Testis (tissue), 3 donors: ENCODE results near the gene SIRT6. TPM values are rescaled to one million over a fixed set of nuclear protein-coding genes. Genes with fewer than 3 reads are reported as not detected.
A peak's percentile ranks its signal among the peaks of the same experiment; 100 is the strongest.

Experiments
- DNase-seq: peaks from one replicate; pipeline ENCODE4 v3.0.0-alpha.2; 2019
- H3K27ac ChIP-seq, 2 donors: fragments of 200-600 bp; sonication (generic); one replicate each; pipeline ENCODE4 v1.5.1; 2019
- H3K27me3 ChIP-seq: fragments of 200-600 bp; sonication (generic); one replicate; pipeline ENCODE4 v1.5.1; 2019
- H3K36me3 ChIP-seq: fragments of 200-600 bp; sonication (generic); one replicate; pipeline ENCODE4 v1.5.1; 2017; ENCODE audit warnings: low read depth; ENCODE audit errors: missing control alignments
- H3K4me1 ChIP-seq: fragments of 200-600 bp; sonication (generic); one replicate; pipeline ENCODE4 v1.5.1; 2019
- H3K4me3 ChIP-seq, 2 donors: fragments of 200-600 bp; sonication (generic); one replicate each; pipeline ENCODE4 v1.5.1; 2017 to 2019
- H3K9me3 ChIP-seq: fragments of 200-600 bp; sonication (generic); one replicate; pipeline ENCODE4 v1.5.1; 2017
- CTCF ChIP-seq, 3 experiments: fragments of 450-650 bp in 2 of 3; fragments of 200-600 bp in 1 of 3; sonication (generic) in 1 of 3; IDR thresholded peaks; one replicate each; pipeline ENCODE4 v1.5.1; 2016 to 2019; ENCODE audit warnings: antibody characterized with exemption in 3 of 3, mild to moderate bottlenecking in 2 of 3, moderate library complexity in 1 of 3
- POLR2A ChIP-seq: fragments of 450-650 bp; IDR thresholded peaks from one replicate; pipeline ENCODE4 v1.6.1; 2017; ENCODE audit warnings: antibody characterized with exemption, mild to moderate bottlenecking, moderate library complexity
- WGBS, 2 donors: methylation state at CpG; one replicate each; pipeline ENCODE4 v1.1.5; 2018; 5-methylcytosine and 5-hydroxymethylcytosine counted together
- intact Hi-C: fragments of 100-400 bp; cut with DNase I; formaldehyde crosslinking; loops from one replicate; pipeline ENCODE4 v1.15.1; 2023; ENCODE audit warnings: low total_unique reads
- polyA plus RNA-seq: library from polyadenylated mRNA; stranded (reverse); fragments of 350-450 nt; fragmentation: Illumina TruSeq; extraction: RNeasy Lipid Tissue Mini Kit (QIAGEN cat#74804); gene quantifications from one replicate; pipeline ENCODE4 v1.2.3, GENCODE V29; 2014; ENCODE audit warnings: low read depth, low replicate concordance; ENCODE audit not compliant: insufficient read depth
- total RNA-seq, 2 donors: library from RNA; depleted of rRNA; stranded (reverse); fragments of >200 nt; gene quantifications; one replicate each; pipeline ENCODE4 v1.2.3, GENCODE V29; 2016

The SIRT6 gene
- total and polyA plus RNA-seq, 3 donors from 2014 or later: 14.7 to 29.2 (median 22.0) TPM

- H3K36me3 ChIP-seq: no peaks in the 10 kb centered on the region
- WGBS, 2 donors: 78 to 88% methylated on average over 5 of the region's 5 CpGs
- no peaks in the 10 kb centered on the region for H3K4me1 ChIP-seq
- TF ChIP-seq POLR2A (no peak), CTCF (IDR thresholded peaks at IDR 0.05) (no peak)
- H3K9me3 ChIP-seq: no peaks in the 10 kb centered on the region
- no peak overlapping the region for H3K27ac ChIP-seq
- DNase-seq: no peak
- no peak overlapping the region for H3K4me3 ChIP-seq
- intact Hi-C loops: no loop called here
- no peaks in the 10 kb centered on the region for H3K27me3 ChIP-seq
Measured at GRCh38 chr19:4189641-4190040, 7.3 kb upstream of the SIRT6 start.

- H3K4me1 ChIP-seq: no peaks in the 10 kb centered on the region
- intact Hi-C loops: no loop called here
- DNase-seq: no peak
- H3K27ac ChIP-seq: no peak overlapping the region
- H3K27me3 ChIP-seq: no peaks in the 10 kb centered on the region
- no peak for TF ChIP-seq CTCF (IDR thresholded peaks at IDR 0.05)
- no peak overlapping the region for H3K4me3 ChIP-seq
- H3K9me3 ChIP-seq: no peaks in the 10 kb centered on the region
- WGBS, 2 donors: 93 to 94% methylated on average over 10 of the region's 10 CpGs
- no peaks in the 10 kb centered on the region for H3K36me3 ChIP-seq
Measured at GRCh38 chr19:4187313-4188122, 5.2 kb upstream of the SIRT6 start.

- H3K27ac ChIP-seq: no peak overlapping the region
- H3K4me1 ChIP-seq: peaks cover 7% of the 10 kb centered on the region
- no peaks in the 10 kb centered on the region for H3K9me3 ChIP-seq
- intact Hi-C loops: no loop called here
- TF ChIP-seq CTCF (IDR thresholded peaks at IDR 0.05): peak in 2 of 3 experiments; percentile 45 to 71
- TF ChIP-seq POLR2A: no peak
- 41 to 46% methylated on average over 22 of the region's 22 CpGs for WGBS, 2 donors
- H3K4me3 ChIP-seq: no peak overlapping the region
- DNase-seq: peak; percentile 83
- no peaks in the 10 kb centered on the region for H3K36me3 ChIP-seq
- H3K27me3 ChIP-seq: no peaks in the 10 kb centered on the region
Measured at GRCh38 chr19:4186087-4186993, 4.0 kb upstream of the SIRT6 start.

- no peaks in the 10 kb centered on the region for H3K9me3 ChIP-seq
- H3K27me3 ChIP-seq: no peaks in the 10 kb centered on the region
- no peak overlapping the region for H3K4me3 ChIP-seq
- WGBS, 2 donors: 71 to 85% methylated on average over 9 of the region's 9 CpGs
- TF ChIP-seq POLR2A: no peak
- TF ChIP-seq CTCF (IDR thresholded peaks at IDR 0.05): no peak
- no peaks in the 10 kb centered on the region for H3K36me3 ChIP-seq
- DNase-seq: no peak
- H3K27ac ChIP-seq: no peak overlapping the region
- intact Hi-C loops: no loop called here
- peaks cover 9% of the 10 kb centered on the region for H3K4me1 ChIP-seq
Measured at GRCh38 chr19:4185413-4186086, 3.2 kb upstream of the SIRT6 start.
